ENCODE results near the gene TBX2.

Gene TBX2

DNA sequence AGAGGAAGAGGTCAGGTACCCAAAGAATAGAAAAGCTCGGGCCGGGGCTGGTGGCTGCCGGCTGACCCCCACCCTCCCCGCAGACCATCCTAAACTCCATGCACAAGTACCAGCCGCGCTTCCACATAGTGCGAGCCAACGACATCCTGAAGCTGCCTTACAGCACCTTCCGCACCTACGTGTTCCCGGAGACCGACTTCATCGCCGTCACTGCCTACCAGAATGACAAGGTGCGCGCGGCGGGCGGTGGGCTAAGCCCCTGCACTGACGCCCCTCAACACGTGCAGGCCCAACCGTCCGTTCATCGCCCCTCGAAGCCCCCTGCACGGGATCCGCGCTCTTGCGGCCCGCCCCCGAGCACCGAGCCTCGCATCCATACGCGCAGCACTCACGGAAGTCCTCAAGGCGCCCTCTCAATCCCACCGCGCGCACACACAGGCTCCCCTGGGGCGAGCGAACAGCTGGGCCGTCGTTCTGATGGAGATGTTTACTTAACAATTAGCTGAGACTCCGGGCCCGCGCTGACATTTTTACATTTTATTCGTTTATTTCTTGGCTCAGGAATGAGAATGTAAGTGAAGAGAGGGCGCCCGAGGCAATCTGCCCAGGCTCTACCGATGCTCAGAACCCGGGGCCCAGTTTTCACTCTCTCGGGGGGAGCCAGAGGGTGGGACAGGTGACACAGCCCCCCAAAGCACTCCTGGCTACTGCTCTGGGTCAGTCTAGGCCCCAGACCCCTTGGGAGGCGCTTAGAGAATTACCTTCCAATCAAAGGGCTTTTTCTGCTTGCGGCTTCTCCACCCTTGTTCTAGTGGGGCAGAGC lies 3.5 kb downstream of the TBX2 start:
- Histone ChIP-seq H3K27me3 (ENCODE audit: insufficient read depth, low read depth) (no peaks in the 10 kb centered on the region; the same call in 1 of the 2 replicates), H3K27ac (no peak overlapping the region), H3K36me3 (ENCODE audit: insufficient read depth) (no peaks in the 10 kb centered on the region), H3K4me1 (ENCODE audit: low read depth, poor library complexity, severe bottlenecking) (no peaks in the 10 kb centered on the region), H3K9ac (no peak overlapping the region), H2AFZ (ENCODE audit: low read depth) (no peak overlapping the region), H3K4me2 (no peak overlapping the region), H3K79me2 (ENCODE audit: insufficient read depth, low read depth) (no peaks in the 10 kb centered on the region), H4K20me1 (ENCODE audit: insufficient read depth) (no peaks in the 10 kb centered on the region), H3K4me3 (IDR thresholded peaks at IDR 0.05; ENCODE audit: insufficient read depth, low read depth, low read length) (no peak overlapping the region)
- TF ChIP-seq, protein P1, sequence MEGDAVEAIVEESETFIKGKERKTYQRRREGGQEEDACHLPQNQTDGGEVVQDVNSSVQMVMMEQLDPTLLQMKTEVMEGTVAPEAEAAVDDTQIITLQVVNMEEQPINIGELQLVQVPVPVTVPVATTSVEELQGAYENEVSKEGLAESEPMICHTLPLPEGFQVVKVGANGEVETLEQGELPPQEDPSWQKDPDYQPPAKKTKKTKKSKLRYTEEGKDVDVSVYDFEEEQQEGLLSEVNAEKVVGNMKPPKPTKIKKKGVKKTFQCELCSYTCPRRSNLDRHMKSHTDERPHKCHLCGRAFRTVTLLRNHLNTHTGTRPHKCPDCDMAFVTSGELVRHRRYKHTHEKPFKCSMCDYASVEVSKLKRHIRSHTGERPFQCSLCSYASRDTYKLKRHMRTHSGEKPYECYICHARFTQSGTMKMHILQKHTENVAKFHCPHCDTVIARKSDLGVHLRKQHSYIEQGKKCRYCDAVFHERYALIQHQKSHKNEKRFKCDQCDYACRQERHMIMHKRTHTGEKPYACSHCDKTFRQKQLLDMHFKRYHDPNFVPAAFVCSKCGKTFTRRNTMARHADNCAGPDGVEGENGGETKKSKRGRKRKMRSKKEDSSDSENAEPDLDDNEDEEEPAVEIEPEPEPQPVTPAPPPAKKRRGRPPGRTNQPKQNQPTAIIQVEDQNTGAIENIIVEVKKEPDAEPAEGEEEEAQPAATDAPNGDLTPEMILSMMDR (conservative IDR thresholded peaks at IDR 0.05; ENCODE audit: low read depth, low read length) = no peak

DNA sequence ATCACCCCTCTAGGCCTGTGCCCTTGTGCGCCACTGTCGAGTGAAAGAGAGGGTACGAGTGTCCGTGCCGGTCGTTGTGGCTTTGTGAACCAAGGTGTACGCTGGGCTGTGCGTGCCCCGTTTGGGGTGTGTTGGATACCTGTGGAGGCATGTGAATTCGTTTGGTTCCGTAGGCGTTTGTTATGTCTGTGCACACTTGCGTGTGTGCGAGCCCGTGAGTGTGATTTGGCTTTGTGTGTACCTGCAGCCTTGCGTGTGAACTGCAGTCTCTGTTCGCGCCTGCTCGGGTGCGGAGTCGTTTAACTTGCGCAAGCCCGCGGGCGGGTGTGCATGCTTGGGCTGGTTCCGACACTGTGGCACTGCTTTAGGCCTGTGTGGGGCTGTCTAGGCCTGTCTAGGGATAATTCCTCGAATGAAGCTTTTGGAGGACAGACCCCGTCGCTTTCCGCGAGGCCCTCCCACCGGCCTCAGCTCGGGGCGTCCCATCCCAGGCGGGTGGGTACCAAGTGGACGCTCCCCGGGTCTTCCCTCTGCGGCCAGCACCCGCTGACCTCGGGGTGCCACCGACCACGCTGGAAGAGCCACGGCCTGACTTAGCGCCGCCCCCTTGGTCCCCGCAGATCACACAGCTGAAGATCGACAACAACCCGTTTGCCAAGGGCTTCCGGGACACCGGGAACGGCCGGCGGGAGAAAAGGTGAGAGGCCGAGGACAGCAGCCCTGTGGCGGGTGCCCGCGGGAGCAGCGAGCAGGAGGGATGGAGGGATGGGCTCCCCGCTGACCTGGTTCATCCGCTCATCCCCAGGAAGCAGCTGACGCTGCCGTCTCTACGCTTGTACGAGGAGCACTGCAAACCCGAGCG lies 4.4 kb downstream of the TBX2 start:
- H4K20me1 ChIP-seq (ENCODE audit: insufficient read depth) = no peaks in the 10 kb centered on the region
- no peak overlapping the region for H3K4me2 ChIP-seq
- H3K27me3 ChIP-seq (ENCODE audit: insufficient read depth, low read depth) = no peaks in the 10 kb centered on the region; the same call in 1 of the 2 replicates
- H3K4me3 ChIP-seq (IDR thresholded peaks at IDR 0.05; ENCODE audit: insufficient read depth, low read depth, low read length) = no peak overlapping the region
- peaks cover 3% of the 10 kb centered on the region for H3K4me1 ChIP-seq (ENCODE audit: low read depth, poor library complexity, severe bottlenecking)
- TF ChIP-seq, protein P1 (conservative IDR thresholded peaks at IDR 0.05; ENCODE audit: low read depth, low read length) = no peak
- H3K36me3 ChIP-seq (ENCODE audit: insufficient read depth) = no peaks in the 10 kb centered on the region
- no peak overlapping the region for H2AFZ ChIP-seq (ENCODE audit: low read depth)
- H3K79me2 ChIP-seq (ENCODE audit: insufficient read depth, low read depth) = no peaks in the 10 kb centered on the region
- no peak overlapping the region for H3K27ac ChIP-seq
- no peak overlapping the region for H3K9ac ChIP-seq

DNA sequence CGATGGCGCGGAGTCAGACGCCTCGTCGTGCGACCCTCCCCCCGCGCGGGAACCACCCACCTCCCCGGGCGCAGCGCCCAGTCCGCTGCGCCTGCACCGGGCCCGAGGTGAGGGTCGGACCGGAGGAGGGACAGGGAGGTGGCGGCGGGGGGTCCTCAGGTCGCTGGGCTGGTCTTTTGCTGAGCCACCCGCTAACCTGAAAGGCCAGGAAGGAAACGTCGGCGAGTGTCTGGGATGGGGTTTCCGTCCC lies 4.9 kb downstream of the TBX2 start:
- H3K36me3 ChIP-seq (ENCODE audit: insufficient read depth) = no peaks in the 10 kb centered on the region
- H3K27ac ChIP-seq = no peak overlapping the region
- no peaks in the 10 kb centered on the region; the same call in 1 of the 2 replicates for H3K27me3 ChIP-seq (ENCODE audit: insufficient read depth, low read depth)
- TF ChIP-seq, protein P1 (conservative IDR thresholded peaks at IDR 0.05; ENCODE audit: low read depth, low read length) = no peak
- no peak overlapping the region for H3K9ac ChIP-seq
- H3K4me2 ChIP-seq = no peak overlapping the region
- H3K4me3 ChIP-seq (IDR thresholded peaks at IDR 0.05; ENCODE audit: insufficient read depth, low read depth, low read length) = no peak overlapping the region
- H3K79me2 ChIP-seq (ENCODE audit: insufficient read depth, low read depth) = no peaks in the 10 kb centered on the region
- H2AFZ ChIP-seq (ENCODE audit: low read depth) = no peak overlapping the region
- H3K4me1 ChIP-seq (ENCODE audit: low read depth, poor library complexity, severe bottlenecking) = peaks cover 4% of the 10 kb centered on the region
- no peaks in the 10 kb centered on the region for H4K20me1 ChIP-seq (ENCODE audit: insufficient read depth)

DNA sequence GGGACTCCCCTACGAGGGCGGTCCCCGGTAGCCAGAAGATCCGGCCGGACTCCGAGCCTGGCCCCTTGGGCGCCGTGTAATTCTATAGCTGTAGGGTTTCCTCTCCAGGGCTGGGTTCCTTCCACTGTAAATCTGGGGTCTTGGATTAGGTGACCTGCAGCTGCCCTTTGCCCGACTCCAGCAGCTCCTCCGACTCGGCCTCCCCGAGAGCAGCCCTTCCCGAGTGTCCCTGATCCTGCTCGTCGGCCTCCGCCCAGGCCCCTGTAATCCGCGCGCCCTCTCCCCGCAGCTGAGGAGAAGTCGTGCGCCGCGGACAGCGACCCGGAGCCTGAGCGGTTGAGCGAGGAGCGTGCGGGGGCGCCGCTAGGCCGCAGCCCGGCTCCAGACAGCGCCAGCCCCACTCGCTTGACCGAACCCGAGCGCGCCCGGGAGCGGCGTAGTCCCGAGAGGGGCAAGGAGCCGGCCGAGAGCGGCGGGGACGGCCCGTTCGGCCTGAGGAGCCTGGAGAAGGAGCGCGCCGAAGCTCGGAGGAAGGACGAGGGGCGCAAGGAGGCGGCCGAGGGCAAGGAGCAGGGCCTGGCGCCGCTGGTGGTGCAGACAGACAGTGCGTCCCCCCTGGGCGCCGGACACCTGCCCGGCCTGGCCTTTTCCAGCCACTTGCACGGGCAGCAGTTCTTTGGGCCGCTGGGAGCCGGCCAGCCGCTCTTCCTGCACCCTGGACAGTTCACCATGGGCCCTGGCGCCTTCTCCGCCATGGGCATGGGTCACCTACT lies 5.5 kb downstream of the TBX2 start:
- Histone ChIP-seq H3K9ac (no peak overlapping the region), H4K20me1 (ENCODE audit: insufficient read depth) (no peaks in the 10 kb centered on the region), H3K27me3 (ENCODE audit: insufficient read depth, low read depth) (no peaks in the 10 kb centered on the region; the same call in 1 of the 2 replicates), H3K36me3 (ENCODE audit: insufficient read depth) (no peaks in the 10 kb centered on the region), H3K79me2 (ENCODE audit: insufficient read depth, low read depth) (no peaks in the 10 kb centered on the region), H3K4me1 (ENCODE audit: low read depth, poor library complexity, severe bottlenecking) (peaks cover 4% of the 10 kb centered on the region), H3K4me3 (IDR thresholded peaks at IDR 0.05; ENCODE audit: insufficient read depth, low read depth, low read length) (no peak overlapping the region), H3K4me2 (no peak overlapping the region), H3K27ac (no peak overlapping the region), H2AFZ (ENCODE audit: low read depth) (no peak overlapping the region)
- TF ChIP-seq, protein P1 (conservative IDR thresholded peaks at IDR 0.05; ENCODE audit: low read depth, low read length) = no peak
